A549 (cell line): ENCODE results near the gene ATG4D. TPM values are rescaled to one million over a fixed set of nuclear protein-coding genes. Genes with fewer than 3 reads are reported as not detected.

ENCODE experiments used
- ATAC-seq, 2 experiments: fragments of 200-7000 bp in 1 of 2; fragments of >200 bp in 1 of 2; cut with Nextera tagmentation in 1 of 2; cut with Tn5 transposase in 1 of 2; 3 replicates each; pipeline versions ENCODE4 v1.8.0 to v1.9.1; 2018 to 2020; ENCODE audit warnings: mild to moderate bottlenecking in 1 of 2, moderate library complexity in 1 of 2
- CTCF ChIA-PET: fragments of 300-600 bp; sonication (Branson Sonifier 250); formaldehyde crosslinking; extraction: SDS; loops from one replicate; lab custom pipeline; 2021; ENCODE audit warnings: antibody characterized with exemption, inconsistent platforms; lab: Yijun Ruan, JAX
- POLR2A ChIA-PET: fragments of 350-600 bp; formaldehyde crosslinking; extraction: SDS; loops from one replicate; lab custom pipeline; 2021; ENCODE audit warnings: antibody characterized with exemption, inconsistent platforms; lab: Yijun Ruan, JAX
- DNase-seq, 2 experiments: peaks; one replicate each; pipeline versions ENCODE4 v3.0.0 to v3.0.0-alpha.2; 2011 to 2016; ENCODE audit warnings: low read depth in 1 of 2, low spot score in 1 of 2
- FAIRE-seq: peaks from 2 replicates; lab custom pipeline; 2011; peaks lifted over from hg19 to GRCh38; lab: Jason Lieb, UNC
- H3K27ac ChIP-seq, 2 experiments: fragments of >200 bp; sonication (Bioruptor Twin); formaldehyde crosslinking; 3 replicates each; pipeline ENCODE4 v1.5.1; 2016 to 2017
- H3K4me1 ChIP-seq: fragments of >200 bp; sonication (Bioruptor Twin); formaldehyde crosslinking; 3 replicates; pipeline ENCODE4 v1.6.1; 2016
- H3K4me2 ChIP-seq: fragments of >200 bp; sonication (Bioruptor Twin); formaldehyde crosslinking; 3 replicates; pipeline ENCODE4 v1.6.1; 2016
- H3K4me3 ChIP-seq: fragments of >200 bp; sonication (Bioruptor Twin); formaldehyde crosslinking; 3 replicates; pipeline ENCODE4 v1.5.1; 2016
- H3K9me3 ChIP-seq: fragments of >200 bp; sonication (Bioruptor Twin); formaldehyde crosslinking; 3 replicates; pipeline ENCODE4 v1.6.1; 2016
- PHF8 ChIP-seq: fragments of 200-600 bp; sonication (generic); IDR thresholded peaks from 2 replicates; pipeline ENCODE4 v1.6.1; 2016; ENCODE audit warnings: low read depth, mild to moderate bottlenecking, antibody characterized with exemption, moderate library complexity, borderline replicate concordance
- WGBS: methylation state at CpG from one replicate; pipeline ENCODE4 v1.1.6; 2017; ENCODE audit errors: missing lambda C conversion rate; 5-methylcytosine and 5-hydroxymethylcytosine counted together
- polyA plus RNA-seq, 4 experiments: library from polyadenylated mRNA; depleted of rRNA in 3 of 4; stranded (reverse); fragments of >200 nt; fragmentation: RNase III in 1 of 4; extraction: RNeasy Plus Mini Kit Qiagen cat#74134 plus additional on column Dnase treatment in 1 of 4; gene quantifications; 2 replicates in 3 of 4; 3 replicates in 1 of 4; pipeline ENCODE4 v1.2.3, GENCODE V29; 2011 to 2017
- small RNA-seq, 6 experiments: library from RNA; depleted of rRNA; stranded (forward); fragments of <200 nt; gene quantifications; one replicate each; pipeline ENCODE3, GENCODE V24; 2012
- TF ChIP-seq, protein P1 (sequence below): fragments of >200 bp; sonication (Bioruptor Twin); formaldehyde crosslinking; IDR thresholded peaks from 2 replicates; pipeline ENCODE4 v1.6.1; 2016

The ATG4D gene
- polyA plus RNA-seq, 2 of the 4 experiments (the other 2 are of a cell fraction): 7.3 to 10.7 TPM

DNA sequence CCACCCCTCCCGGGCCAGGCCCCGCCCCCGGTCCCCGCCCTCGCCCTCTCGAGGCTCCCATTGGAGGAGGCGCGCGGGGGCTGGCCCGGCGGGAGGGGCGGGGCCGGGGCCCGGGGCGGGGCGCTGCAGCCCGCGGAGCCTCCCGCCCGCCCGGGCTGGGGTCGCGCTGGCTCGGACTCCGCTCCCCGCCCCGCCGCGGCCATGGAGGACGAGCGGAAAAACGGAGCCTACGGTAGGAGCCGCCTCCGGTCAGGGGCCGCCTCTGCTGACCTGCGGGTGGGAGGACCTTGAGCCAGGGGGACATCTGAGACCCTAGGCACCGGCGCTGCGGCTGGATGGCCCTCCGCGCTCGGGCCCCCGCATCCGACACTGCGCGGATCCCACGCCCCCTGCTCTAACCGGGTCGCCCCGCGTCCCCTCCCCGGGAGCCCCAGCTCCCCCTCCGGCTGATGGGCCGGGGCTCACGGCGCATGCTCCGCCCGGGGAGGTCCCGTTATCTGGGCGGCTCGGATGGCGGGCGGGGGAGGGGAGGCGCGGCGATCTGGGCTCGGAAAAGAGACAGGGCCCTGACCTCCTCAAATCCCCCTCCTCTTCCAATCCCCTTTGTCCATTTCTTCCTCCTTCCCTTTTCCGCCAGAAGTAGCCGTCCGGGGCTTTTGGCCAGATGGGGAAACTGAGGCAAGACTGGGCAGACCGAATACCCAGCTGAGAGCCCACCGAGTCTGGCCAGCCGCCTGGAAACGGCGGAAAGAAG lies 58.8 kb downstream of the ATG4D start:
- CTCF ChIA-PET: interaction anchor here (1.8 to 5.7 kb wide), 2 partner anchors 21 to 42 kb away, joined by 6 to 22 read pairs; no protein-coding TSS in a partner anchor
- no peak for FAIRE-seq
- POLR2A ChIA-PET: interaction anchor here (0.6 kb wide), 2 partner anchors 69 to 106 kb away, joined by 4 to 5 read pairs; no protein-coding TSS in a partner anchor
- DNase-seq: peak; percentile 63 to 83
- peak overlapping the region; percentile 95 for H3K4me3 ChIP-seq
- peak overlapping the region; percentile 78 to 90 for H3K27ac ChIP-seq
- peak; percentile 96 to 98 for ATAC-seq
- H3K4me1 ChIP-seq: peaks cover 8% of the 10 kb centered on the region
- H3K9me3 ChIP-seq: no peaks in the 10 kb centered on the region
- TF ChIP-seq PHF8: peak; percentile 27; the same call in 1 of the 2 replicates
- TF ChIP-seq, protein P1, sequence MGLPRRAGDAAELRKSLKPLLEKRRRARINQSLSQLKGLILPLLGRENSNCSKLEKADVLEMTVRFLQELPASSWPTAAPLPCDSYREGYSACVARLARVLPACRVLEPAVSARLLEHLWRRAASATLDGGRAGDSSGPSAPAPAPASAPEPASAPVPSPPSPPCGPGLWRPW: no peak
- H3K4me2 ChIP-seq: peak overlapping the region; percentile 99
- WGBS: 5% methylated on average over 17 of the region's 76 CpGs

Small RNA genes lying within 50 kb of the gene (small RNA-seq; reads per million reads assigned to genes)
- gene MIR1238 (0 to 0.04 (median 0) reads per million in 6 experiments), gene RNU7-140P (0 to 0.35 (median 0) reads per million in 6 experiments)

Other genes with a start within 250 kb of the ATG4D start
- gene ZGLP1, start 234.1 kb upstream of the ATG4D start, polyA plus RNA-seq (2011; rRNA removed): 0.84 and 1.2 TPM in 2 replicates
- gene ZGLP1, start 234.1 kb upstream of the ATG4D start, polyA plus RNA-seq (2017; fragmentation: RNase III; extraction: RNeasy Plus Mini Kit Qiagen cat#74134 plus additional on column Dnase treatment): 1.7 to 2.1 TPM (median 1.9 TPM) in 3 replicates
- 9.9 and 13.1 TPM in 2 replicates for gene FDX2, start 227.9 kb upstream of the ATG4D start, polyA plus RNA-seq (2011; rRNA removed)
- 22.2 to 25.8 TPM (median 23.5 TPM) in 3 replicates for gene FDX2, start 227.9 kb upstream of the ATG4D start, polyA plus RNA-seq (2017; fragmentation: RNase III; extraction: RNeasy Plus Mini Kit Qiagen cat#74134 plus additional on column Dnase treatment)
- gene RAVER1, start 210.4 kb upstream of the ATG4D start, polyA plus RNA-seq (2011; rRNA removed): 1.8 and 3.0 TPM in 2 replicates
- gene RAVER1, start 210.4 kb upstream of the ATG4D start, polyA plus RNA-seq (2017; fragmentation: RNase III; extraction: RNeasy Plus Mini Kit Qiagen cat#74134 plus additional on column Dnase treatment): 20.4 to 22.1 TPM (median 21.4 TPM) in 3 replicates
- gene ICAM3, start 204.3 kb upstream of the ATG4D start, polyA plus RNA-seq (2011; rRNA removed): 4.7 and 5.3 TPM in 2 replicates
- gene ICAM3, start 204.3 kb upstream of the ATG4D start, polyA plus RNA-seq (2017; fragmentation: RNase III; extraction: RNeasy Plus Mini Kit Qiagen cat#74134 plus additional on column Dnase treatment): 6.2 to 7.3 TPM (median 6.6 TPM) in 3 replicates
- 17.0 and 41.4 TPM in 2 replicates for gene TYK2, start 163.3 kb upstream of the ATG4D start, polyA plus RNA-seq (2011; rRNA removed)
- 51.9 to 65.6 TPM (median 57.1 TPM) in 3 replicates for gene TYK2, start 163.3 kb upstream of the ATG4D start, polyA plus RNA-seq (2017; fragmentation: RNase III; extraction: RNeasy Plus Mini Kit Qiagen cat#74134 plus additional on column Dnase treatment)
- 125 and 152 TPM in 2 replicates for gene CDC37, start 140.4 kb upstream of the ATG4D start, polyA plus RNA-seq (2011; rRNA removed)
- 214 to 236 TPM (median 220 TPM) in 3 replicates for gene CDC37, start 140.4 kb upstream of the ATG4D start, polyA plus RNA-seq (2017; fragmentation: RNase III; extraction: RNeasy Plus Mini Kit Qiagen cat#74134 plus additional on column Dnase treatment)
- 1.2 and 2.2 TPM in 2 replicates for gene PDE4A, start 123.4 kb upstream of the ATG4D start, polyA plus RNA-seq (2011; rRNA removed)
- 3.7 to 3.9 TPM (median 3.9 TPM) in 3 replicates for gene PDE4A, start 123.4 kb upstream of the ATG4D start, polyA plus RNA-seq (2017; fragmentation: RNase III; extraction: RNeasy Plus Mini Kit Qiagen cat#74134 plus additional on column Dnase treatment)
- gene KEAP1, start 40.5 kb upstream of the ATG4D start, polyA plus RNA-seq (2011; rRNA removed): 49.3 and 60.6 TPM in 2 replicates
- 67.7 to 73.6 TPM (median 72.1 TPM) in 3 replicates for gene KEAP1, start 40.5 kb upstream of the ATG4D start, polyA plus RNA-seq (2017; fragmentation: RNase III; extraction: RNeasy Plus Mini Kit Qiagen cat#74134 plus additional on column Dnase treatment)
- gene S1PR5, start 26.5 kb upstream of the ATG4D start, polyA plus RNA-seq (2011; rRNA removed): 0.99 and 2.1 TPM in 2 replicates
- gene S1PR5, start 26.5 kb upstream of the ATG4D start, polyA plus RNA-seq (2017; fragmentation: RNase III; extraction: RNeasy Plus Mini Kit Qiagen cat#74134 plus additional on column Dnase treatment): 3.0 to 3.8 TPM (median 3.1 TPM) in 3 replicates
- 10.6 and 21.6 TPM in 2 replicates for gene KRI1, start 22.1 kb downstream of the ATG4D start, polyA plus RNA-seq (2011; rRNA removed)
- gene KRI1, start 22.1 kb downstream of the ATG4D start, polyA plus RNA-seq (2017; fragmentation: RNase III; extraction: RNeasy Plus Mini Kit Qiagen cat#74134 plus additional on column Dnase treatment): 23.2 to 25.6 TPM (median 25.2 TPM) in 3 replicates
- gene CDKN2D, start 25.1 kb downstream of the ATG4D start, polyA plus RNA-seq (2011; rRNA removed): 2.6 and 3.1 TPM in 2 replicates
- gene CDKN2D, start 25.1 kb downstream of the ATG4D start, polyA plus RNA-seq (2017; fragmentation: RNase III; extraction: RNeasy Plus Mini Kit Qiagen cat#74134 plus additional on column Dnase treatment): 3.9 to 4.3 TPM (median 4.1 TPM) in 3 replicates
- gene AP1M2, start 43.4 kb downstream of the ATG4D start, polyA plus RNA-seq (2011; rRNA removed): 13.0 and 17.4 TPM in 2 replicates
- 44.8 to 53.1 TPM (median 45.0 TPM) in 3 replicates for gene AP1M2, start 43.4 kb downstream of the ATG4D start, polyA plus RNA-seq (2017; fragmentation: RNase III; extraction: RNeasy Plus Mini Kit Qiagen cat#74134 plus additional on column Dnase treatment)
- gene SLC44A2, start 81.6 kb downstream of the ATG4D start, polyA plus RNA-seq (2011; rRNA removed): 8.3 and 10.3 TPM in 2 replicates
- 6.7 to 10.1 TPM (median 8.3 TPM) in 3 replicates for gene SLC44A2, start 81.6 kb downstream of the ATG4D start, polyA plus RNA-seq (2017; fragmentation: RNase III; extraction: RNeasy Plus Mini Kit Qiagen cat#74134 plus additional on column Dnase treatment)
- gene ILF3, start 110.4 kb downstream of the ATG4D start, polyA plus RNA-seq (2011; rRNA removed): 174 and 197 TPM in 2 replicates
- 137 to 151 TPM (median 142 TPM) in 3 replicates for gene ILF3, start 110.4 kb downstream of the ATG4D start, polyA plus RNA-seq (2017; fragmentation: RNase III; extraction: RNeasy Plus Mini Kit Qiagen cat#74134 plus additional on column Dnase treatment)
- gene QTRT1, start 157.5 kb downstream of the ATG4D start, polyA plus RNA-seq (2011; rRNA removed): 23.6 and 24.3 TPM in 2 replicates
- 42.2 to 47.6 TPM (median 42.5 TPM) in 3 replicates for gene QTRT1, start 157.5 kb downstream of the ATG4D start, polyA plus RNA-seq (2017; fragmentation: RNase III; extraction: RNeasy Plus Mini Kit Qiagen cat#74134 plus additional on column Dnase treatment)
- 32.9 and 52.4 TPM in 2 replicates for gene DNM2, start 174.2 kb downstream of the ATG4D start, polyA plus RNA-seq (2011; rRNA removed)
- gene DNM2, start 174.2 kb downstream of the ATG4D start, polyA plus RNA-seq (2017; fragmentation: RNase III; extraction: RNeasy Plus Mini Kit Qiagen cat#74134 plus additional on column Dnase treatment): 55.8 to 58.5 TPM (median 57.3 TPM) in 3 replicates